Kidney glomerular epithelial cell (primary cell): ENCODE measurements around the gene RSRC1.
"Not testable (repeated sequence)": the region's sequence is repeated elsewhere in the genome, so short reads cannot be mapped to it uniquely, and the experiment has no call there.

Experiments
- DNase-seq: peaks from one replicate; lab custom pipeline; 2025; lab: John Stamatoyannopoulos, UW

The RSRC1 gene

GRCh38 chr3:158465074-158465473 is 355.2 kb downstream of the RSRC1 start:
- DNase-seq, result no peak

GRCh38 chr3:158470944-158471638 is 361.2 kb downstream of the RSRC1 start:
- no peak for DNase-seq

DNA sequence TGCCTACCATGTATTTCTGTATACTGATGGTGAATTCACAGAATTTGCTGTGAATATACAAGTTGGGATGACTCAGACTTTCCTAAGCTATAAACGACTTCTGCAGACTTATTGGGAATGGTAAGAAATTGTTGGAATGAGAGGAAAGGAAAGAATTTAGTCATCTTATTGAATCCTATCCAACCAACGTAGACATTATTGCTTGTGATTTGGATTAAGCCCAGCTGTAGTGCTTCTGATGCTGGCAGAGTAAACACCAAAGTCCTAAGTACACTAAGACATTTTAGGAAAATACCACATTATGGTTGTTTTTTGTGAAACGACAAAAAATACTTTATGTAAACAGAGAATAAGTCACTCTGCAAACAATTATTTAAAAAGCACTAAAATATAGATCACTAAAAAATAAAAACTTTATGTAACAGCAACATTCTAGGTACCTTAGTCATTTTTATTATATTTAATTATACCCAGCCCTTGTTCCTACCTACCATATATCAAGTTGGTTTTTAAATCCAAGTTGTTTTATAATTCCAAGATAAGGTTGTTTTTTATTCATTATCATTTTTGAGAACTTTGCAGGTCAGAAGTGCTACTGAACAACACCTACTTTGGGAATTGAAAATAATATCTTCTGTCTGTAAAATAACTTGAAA is 361.9 kb downstream of the RSRC1 start:
- DNase-seq, result no peak

- no peak for DNase-seq
These were observed 369.2 kb downstream of the RSRC1 start for GRCh38 chr3:158479051-158479450.

- no peak for DNase-seq
These were observed 373.9 kb downstream of the RSRC1 start for GRCh38 chr3:158483701-158484235.

DNA sequence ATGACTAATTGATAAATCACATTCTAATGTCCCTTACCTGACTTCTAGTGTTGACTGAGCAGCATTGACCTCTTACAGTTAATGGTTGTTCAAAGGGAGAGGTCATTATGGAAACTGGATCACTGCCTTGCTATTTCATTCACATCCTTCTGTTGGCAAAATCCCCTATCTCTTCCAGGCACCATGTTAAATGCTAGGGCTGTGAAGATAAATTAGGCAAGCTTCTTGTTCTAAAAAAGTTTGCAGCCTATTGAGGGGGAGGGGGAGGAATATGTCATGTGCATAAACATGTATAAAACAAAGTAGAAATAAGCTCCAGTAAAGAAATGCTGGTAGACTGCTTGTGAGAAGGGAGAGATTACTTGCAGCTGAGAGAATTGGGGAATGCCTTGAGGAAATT is 376.3 kb downstream of the RSRC1 start:
- DNase-seq, result no peak

GRCh38 chr3:158488670-158489069 is 378.8 kb downstream of the RSRC1 start:
- DNase-seq, result no peak

GRCh38 chr3:158489181-158489580 is 379.3 kb downstream of the RSRC1 start:
- DNase-seq, result no peak

GRCh38 chr3:158491968-158492367 is 382.1 kb downstream of the RSRC1 start:
- no peak for DNase-seq

DNA sequence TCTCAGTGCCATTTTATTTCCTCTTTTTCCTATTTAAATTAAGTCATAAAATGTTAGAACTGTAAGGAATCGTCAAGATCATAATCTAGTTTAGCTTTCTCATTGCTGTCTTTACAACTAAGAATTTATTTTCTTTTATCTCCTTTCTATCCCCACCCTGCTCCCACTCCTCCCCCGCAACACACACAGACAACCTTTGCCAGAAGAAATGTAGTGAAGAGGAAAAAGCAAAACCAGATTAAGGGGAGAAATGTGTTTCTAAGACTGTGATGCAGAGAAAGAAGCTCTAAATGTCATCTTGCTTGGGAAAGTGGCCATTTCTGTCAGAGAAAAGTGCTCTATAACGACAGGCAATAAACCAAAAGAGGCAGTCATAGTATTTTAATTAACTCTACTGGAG is 382.8 kb downstream of the RSRC1 start:
- DNase-seq, result no peak

- DNase-seq, result no peak
These were observed 384.0 kb downstream of the RSRC1 start for GRCh38 chr3:158493931-158494330.

- DNase-seq, result no peak
These were observed 384.8 kb downstream of the RSRC1 start for GRCh38 chr3:158494673-158495072.

- not testable (repeated sequence) for DNase-seq
These were observed 385.6 kb downstream of the RSRC1 start for GRCh38 chr3:158495398-158495902.

- no peak for DNase-seq
These were observed 395.2 kb downstream of the RSRC1 start for GRCh38 chr3:158505117-158505516.

GRCh38 chr3:158506456-158506855 is 396.6 kb downstream of the RSRC1 start:
- no peak for DNase-seq

DNA sequence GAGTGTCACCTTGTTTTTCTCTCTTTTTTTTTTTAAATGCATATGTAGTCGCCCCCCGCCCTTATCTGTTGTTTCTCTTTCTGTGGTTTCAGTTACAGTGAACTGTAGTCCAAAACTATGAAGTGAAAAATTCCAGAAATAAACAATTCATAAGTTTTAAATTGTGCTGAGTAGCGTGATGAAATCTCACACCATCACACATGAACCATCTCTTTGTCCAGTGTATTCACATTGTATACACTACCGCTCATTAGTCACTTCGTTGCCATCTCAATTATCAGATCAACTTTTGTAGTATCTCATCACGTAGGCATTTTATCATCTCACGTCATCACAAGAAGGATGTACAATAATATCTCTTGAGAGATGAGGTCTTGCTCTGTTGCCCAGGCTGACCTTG is 398.6 kb downstream of the RSRC1 start:
- DNase-seq, result no peak

GRCh38 chr3:158509891-158510290 is 400.0 kb downstream of the RSRC1 start:
- DNase-seq, result no peak

GRCh38 chr3:158516729-158517128 is 406.8 kb downstream of the RSRC1 start:
- not testable (repeated sequence) for DNase-seq

DNA sequence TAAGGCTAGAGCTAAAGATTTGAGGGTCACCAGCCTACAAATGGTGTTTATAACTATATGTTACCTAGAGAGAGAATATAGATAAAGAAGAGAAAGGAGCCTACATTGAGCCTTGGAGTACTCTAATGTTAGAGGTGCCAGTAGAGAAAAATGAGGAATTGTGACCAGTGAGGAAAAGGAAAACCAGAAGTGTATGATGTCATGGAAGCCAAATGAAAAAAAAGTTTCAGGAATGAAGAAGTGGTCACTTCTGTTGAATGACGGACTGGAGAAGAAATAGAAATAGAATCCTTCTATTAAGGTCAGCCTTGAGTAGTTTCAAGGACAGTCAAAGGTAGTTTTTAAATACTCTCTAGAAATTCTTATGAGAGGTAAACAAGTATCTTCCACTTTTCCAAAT is 409.9 kb downstream of the RSRC1 start:
- no peak for DNase-seq

DNA sequence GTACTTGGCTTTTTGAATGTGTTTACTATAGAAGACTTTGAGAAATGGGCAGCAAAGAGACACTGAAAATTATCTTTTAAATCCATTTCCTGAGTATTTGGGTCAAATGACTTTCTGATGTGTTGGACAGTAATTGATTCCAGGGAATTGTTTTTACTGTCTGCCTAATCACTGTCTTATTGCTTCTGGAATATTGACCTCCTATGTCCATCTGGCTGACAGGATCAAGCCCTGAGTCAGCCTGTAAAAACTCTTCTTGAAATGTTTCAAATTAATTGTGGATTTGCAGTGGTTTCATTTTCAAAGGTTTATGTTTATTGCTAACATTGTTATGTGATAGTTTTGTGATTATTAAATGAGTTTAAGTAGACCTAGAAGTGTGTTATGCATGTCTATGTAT is 410.5 kb downstream of the RSRC1 start:
- no peak for DNase-seq

- no peak for DNase-seq
These were observed 412.6 kb downstream of the RSRC1 start for GRCh38 chr3:158522221-158523136.

DNA sequence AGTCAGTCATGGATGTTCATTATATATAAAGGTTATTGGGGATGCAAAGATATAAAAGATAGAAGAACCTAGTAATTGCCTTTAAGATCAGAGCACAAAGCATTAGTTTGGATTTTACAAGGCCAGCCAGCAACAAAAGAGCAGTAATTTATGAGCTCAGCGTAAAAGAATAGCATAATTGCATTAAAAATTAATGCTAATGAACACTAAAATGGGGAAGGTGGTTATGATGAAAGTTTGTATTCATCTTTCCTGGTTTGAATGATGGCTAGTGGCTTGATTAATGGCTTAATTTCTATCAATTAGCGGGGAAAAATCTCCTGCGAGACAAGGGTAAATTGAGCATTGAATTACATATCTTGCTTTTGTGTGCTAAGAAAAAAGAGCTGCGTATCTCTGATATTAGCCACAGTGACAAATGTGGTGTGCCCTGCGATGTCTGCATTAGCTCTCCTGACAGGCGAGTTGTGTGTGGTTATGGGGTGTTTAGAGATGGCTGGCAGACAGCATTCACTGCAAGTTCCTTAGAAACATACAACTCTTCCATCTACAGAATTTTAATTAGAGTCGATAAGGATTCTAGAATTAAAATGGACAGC is 418.3 kb downstream of the RSRC1 start:
- DNase-seq, result no peak
